ENCODE data around the gene EVA1C. TPM values are rescaled to one million over a fixed set of nuclear protein-coding genes. Genes with fewer than 3 reads are reported as not detected.

EVA1C gene, protein sequence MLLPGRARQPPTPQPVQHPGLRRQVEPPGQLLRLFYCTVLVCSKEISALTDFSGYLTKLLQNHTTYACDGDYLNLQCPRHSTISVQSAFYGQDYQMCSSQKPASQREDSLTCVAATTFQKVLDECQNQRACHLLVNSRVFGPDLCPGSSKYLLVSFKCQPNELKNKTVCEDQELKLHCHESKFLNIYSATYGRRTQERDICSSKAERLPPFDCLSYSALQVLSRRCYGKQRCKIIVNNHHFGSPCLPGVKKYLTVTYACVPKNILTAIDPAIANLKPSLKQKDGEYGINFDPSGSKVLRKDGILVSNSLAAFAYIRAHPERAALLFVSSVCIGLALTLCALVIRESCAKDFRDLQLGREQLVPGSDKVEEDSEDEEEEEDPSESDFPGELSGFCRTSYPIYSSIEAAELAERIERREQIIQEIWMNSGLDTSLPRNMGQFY
- 9.5 and 10.1 TPM in 2 replicates for polyA plus RNA-seq (2012; rRNA removed)
- 9.0 and 9.9 TPM in 2 replicates for polyA plus RNA-seq (2012; cell fraction: cytosol; rRNA removed)
- 11.5 and 12.6 TPM in 2 replicates for polyA plus RNA-seq (2012; cell fraction: nucleus; rRNA removed)

DNA sequence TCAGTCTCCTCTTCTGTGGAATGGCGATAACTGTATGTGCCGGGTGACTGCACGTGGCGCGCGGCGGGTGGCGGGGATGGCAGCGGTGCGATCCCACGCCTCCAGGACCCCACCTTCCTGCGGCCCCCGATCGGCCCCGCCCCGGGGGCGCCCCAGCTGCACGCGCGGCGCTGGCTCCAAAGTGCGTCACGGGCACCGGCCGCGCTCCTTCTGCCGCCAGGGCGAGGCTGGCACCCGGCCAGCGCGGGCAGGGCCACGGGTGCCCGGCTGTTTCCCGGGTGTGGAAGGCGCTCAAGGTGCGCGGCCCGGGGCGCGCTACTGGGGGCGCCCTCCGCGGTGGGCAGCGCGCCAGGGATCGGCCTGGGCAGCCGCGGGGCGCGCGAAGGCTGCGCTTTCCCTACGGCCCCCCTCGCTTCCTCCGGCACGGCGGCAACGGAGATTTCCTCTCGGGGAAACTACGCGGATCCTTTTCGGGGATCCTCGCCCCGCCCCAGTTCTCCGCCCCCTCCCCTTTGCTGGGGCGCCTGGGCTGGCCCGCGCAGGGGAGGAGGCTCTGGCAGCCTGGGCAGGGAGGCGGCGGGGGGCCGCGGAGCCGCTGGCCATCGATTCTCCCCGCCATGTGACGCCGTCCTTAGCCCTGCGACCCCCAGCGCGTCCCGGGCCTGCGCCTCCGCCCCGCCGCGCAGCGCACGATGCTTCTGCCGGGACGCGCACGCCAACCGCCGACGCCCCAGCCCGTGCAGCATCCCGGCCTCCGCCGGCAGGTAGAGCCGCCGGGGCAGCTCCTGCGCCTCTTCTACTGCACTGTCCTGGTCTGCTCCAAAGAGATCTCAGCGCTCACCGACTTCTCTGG lies at the start of gene EVA1C:
EVA1C (plus strand) TSS at position 545 of the 853 bp plus-strand sequence; CDS start at position 693, 148 bp downstream.
- POLR2A ChIA-PET, result interaction anchor here (0.9 kb wide), 1 partner anchor 9 kb away, joined by 3 read pairs; no protein-coding TSS in a partner anchor

More for the DNA sequence above, at the start of gene EVA1C:
- H3K79me2 ChIP-seq (ENCODE audit: insufficient read depth), result peaks cover 47% of the 10 kb centered on the region
- TF ChIP-seq, protein P1, sequence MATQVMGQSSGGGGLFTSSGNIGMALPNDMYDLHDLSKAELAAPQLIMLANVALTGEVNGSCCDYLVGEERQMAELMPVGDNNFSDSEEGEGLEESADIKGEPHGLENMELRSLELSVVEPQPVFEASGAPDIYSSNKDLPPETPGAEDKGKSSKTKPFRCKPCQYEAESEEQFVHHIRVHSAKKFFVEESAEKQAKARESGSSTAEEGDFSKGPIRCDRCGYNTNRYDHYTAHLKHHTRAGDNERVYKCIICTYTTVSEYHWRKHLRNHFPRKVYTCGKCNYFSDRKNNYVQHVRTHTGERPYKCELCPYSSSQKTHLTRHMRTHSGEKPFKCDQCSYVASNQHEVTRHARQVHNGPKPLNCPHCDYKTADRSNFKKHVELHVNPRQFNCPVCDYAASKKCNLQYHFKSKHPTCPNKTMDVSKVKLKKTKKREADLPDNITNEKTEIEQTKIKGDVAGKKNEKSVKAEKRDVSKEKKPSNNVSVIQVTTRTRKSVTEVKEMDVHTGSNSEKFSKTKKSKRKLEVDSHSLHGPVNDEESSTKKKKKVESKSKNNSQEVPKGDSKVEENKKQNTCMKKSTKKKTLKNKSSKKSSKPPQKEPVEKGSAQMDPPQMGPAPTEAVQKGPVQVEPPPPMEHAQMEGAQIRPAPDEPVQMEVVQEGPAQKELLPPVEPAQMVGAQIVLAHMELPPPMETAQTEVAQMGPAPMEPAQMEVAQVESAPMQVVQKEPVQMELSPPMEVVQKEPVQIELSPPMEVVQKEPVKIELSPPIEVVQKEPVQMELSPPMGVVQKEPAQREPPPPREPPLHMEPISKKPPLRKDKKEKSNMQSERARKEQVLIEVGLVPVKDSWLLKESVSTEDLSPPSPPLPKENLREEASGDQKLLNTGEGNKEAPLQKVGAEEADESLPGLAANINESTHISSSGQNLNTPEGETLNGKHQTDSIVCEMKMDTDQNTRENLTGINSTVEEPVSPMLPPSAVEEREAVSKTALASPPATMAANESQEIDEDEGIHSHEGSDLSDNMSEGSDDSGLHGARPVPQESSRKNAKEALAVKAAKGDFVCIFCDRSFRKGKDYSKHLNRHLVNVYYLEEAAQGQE (IDR thresholded peaks at IDR 0.05; ENCODE audit: low read depth, low read length), result no peak
- TF ChIP-seq, protein P2, sequence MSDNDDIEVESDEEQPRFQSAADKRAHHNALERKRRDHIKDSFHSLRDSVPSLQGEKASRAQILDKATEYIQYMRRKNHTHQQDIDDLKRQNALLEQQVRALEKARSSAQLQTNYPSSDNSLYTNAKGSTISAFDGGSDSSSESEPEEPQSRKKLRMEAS (IDR thresholded peaks at IDR 0.05; ENCODE audit: low read depth), result peak; percentile 57
- no peak for TF ChIP-seq SMC3 (IDR thresholded peaks at IDR 0.05; ENCODE audit: low read depth, low read length)
- TF ChIP-seq, protein P3, sequence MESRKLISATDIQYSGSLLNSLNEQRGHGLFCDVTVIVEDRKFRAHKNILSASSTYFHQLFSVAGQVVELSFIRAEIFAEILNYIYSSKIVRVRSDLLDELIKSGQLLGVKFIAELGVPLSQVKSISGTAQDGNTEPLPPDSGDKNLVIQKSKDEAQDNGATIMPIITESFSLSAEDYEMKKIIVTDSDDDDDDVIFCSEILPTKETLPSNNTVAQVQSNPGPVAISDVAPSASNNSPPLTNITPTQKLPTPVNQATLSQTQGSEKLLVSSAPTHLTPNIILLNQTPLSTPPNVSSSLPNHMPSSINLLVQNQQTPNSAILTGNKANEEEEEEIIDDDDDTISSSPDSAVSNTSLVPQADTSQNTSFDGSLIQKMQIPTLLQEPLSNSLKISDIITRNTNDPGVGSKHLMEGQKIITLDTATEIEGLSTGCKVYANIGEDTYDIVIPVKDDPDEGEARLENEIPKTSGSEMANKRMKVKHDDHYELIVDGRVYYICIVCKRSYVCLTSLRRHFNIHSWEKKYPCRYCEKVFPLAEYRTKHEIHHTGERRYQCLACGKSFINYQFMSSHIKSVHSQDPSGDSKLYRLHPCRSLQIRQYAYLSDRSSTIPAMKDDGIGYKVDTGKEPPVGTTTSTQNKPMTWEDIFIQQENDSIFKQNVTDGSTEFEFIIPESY (IDR thresholded peaks at IDR 0.05; ENCODE audit: borderline replicate concordance, low read depth), result no peak
- TF ChIP-seq RFX5 (IDR thresholded peaks at IDR 0.05; ENCODE audit: low read length), result no peak
- TF ChIP-seq CHD2 (IDR thresholded peaks at IDR 0.05; ENCODE audit: low read length, partially characterized antibody), result no peak
- TF ChIP-seq, protein P4, sequence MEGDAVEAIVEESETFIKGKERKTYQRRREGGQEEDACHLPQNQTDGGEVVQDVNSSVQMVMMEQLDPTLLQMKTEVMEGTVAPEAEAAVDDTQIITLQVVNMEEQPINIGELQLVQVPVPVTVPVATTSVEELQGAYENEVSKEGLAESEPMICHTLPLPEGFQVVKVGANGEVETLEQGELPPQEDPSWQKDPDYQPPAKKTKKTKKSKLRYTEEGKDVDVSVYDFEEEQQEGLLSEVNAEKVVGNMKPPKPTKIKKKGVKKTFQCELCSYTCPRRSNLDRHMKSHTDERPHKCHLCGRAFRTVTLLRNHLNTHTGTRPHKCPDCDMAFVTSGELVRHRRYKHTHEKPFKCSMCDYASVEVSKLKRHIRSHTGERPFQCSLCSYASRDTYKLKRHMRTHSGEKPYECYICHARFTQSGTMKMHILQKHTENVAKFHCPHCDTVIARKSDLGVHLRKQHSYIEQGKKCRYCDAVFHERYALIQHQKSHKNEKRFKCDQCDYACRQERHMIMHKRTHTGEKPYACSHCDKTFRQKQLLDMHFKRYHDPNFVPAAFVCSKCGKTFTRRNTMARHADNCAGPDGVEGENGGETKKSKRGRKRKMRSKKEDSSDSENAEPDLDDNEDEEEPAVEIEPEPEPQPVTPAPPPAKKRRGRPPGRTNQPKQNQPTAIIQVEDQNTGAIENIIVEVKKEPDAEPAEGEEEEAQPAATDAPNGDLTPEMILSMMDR (IDR thresholded peaks at IDR 0.05), result no peak; the same call in 1 of the 2 replicates
- no peak for TF ChIP-seq EZH2phosphoT487 (IDR thresholded peaks at IDR 0.05; ENCODE audit: borderline replicate concordance, low read depth)
- no peak for TF ChIP-seq FOSL2 (IDR thresholded peaks at IDR 0.05; ENCODE audit: borderline replicate concordance, low read depth)
- TF ChIP-seq GABPA (IDR thresholded peaks at IDR 0.05; ENCODE audit: low read depth), result no peak
- TF ChIP-seq MEF2A (IDR thresholded peaks at IDR 0.05; ENCODE audit: borderline replicate concordance, low read depth), result no peak
- no peak for TF ChIP-seq POLR2AphosphoS5 (IDR thresholded peaks at IDR 0.05; ENCODE audit: low read depth, low read length)
- no peak for TF ChIP-seq RXRA (IDR thresholded peaks at IDR 0.05; ENCODE audit: borderline replicate concordance, low read depth)
- TF ChIP-seq MXI1 (IDR thresholded peaks at IDR 0.05; ENCODE audit: low read depth, low read length), result no peak
- no peak for TF ChIP-seq SIN3A (IDR thresholded peaks at IDR 0.05; ENCODE audit: borderline replicate concordance, low read depth, low read length)
- no peak for TF ChIP-seq GATA2 (CRISPR knock-in tag; IDR thresholded peaks at IDR 0.05)
- 0 out of 2 replicates have a peak, but pooled peaks have one; percentile 20 for TF ChIP-seq NRF1 (IDR thresholded peaks at IDR 0.05; ENCODE audit: low read depth, low read length)
- TF ChIP-seq TEAD4 (IDR thresholded peaks at IDR 0.05; ENCODE audit: borderline replicate concordance, insufficient read depth), result no peak
- peak; percentile 63 for TF ChIP-seq NFIC (IDR thresholded peaks at IDR 0.05; ENCODE audit: borderline replicate concordance)
- TF ChIP-seq, protein P5, sequence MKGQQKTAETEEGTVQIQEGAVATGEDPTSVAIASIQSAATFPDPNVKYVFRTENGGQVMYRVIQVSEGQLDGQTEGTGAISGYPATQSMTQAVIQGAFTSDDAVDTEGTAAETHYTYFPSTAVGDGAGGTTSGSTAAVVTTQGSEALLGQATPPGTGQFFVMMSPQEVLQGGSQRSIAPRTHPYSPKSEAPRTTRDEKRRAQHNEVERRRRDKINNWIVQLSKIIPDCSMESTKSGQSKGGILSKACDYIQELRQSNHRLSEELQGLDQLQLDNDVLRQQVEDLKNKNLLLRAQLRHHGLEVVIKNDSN (IDR thresholded peaks at IDR 0.05; ENCODE audit: borderline replicate concordance, low read depth), result 0 out of 2 replicates have a peak, but pooled peaks have one; percentile 24
- H3K4me1 ChIP-seq (ENCODE audit: control insufficient read depth in 1 of 2, insufficient read depth in 2 of 2, low read depth in 1 of 2, low read length in 1 of 2), result peaks cover 13% of the 10 kb centered on the region in 2 experiments; a peak in 3 of 4 replicates
- H3K9ac ChIP-seq, result peak within 1 kb of the TSS; percentile 97
- H3K9me2 ChIP-seq, result no peaks in the 10 kb centered on the region
- CTCF ChIA-PET, result interaction anchor here (0.7 to 2.2 kb wide), 7 partner anchors 10 to 196 kb away, joined by 3 to 11 read pairs (median 5); no protein-coding TSS in a partner anchor
- no peaks in the 10 kb centered on the region for H4K20me1 ChIP-seq (ENCODE audit: insufficient read depth)
- H2AFZ ChIP-seq (ENCODE audit: low read depth), result peak within 1 kb of the TSS; percentile 59
- peak within 1 kb of the TSS; percentile 63 to 72 for H3K4me3 ChIP-seq (ENCODE audit: low read depth in 2 of 2, low read length in 1 of 2)
- no peaks in the 10 kb centered on the region for H3K27me3 ChIP-seq (ENCODE audit: insufficient read depth)
- H3K27ac ChIP-seq (ENCODE audit: low read depth in 2 of 2, low read length in 1 of 2), result peak within 1 kb of the TSS in 1 of 2 experiments; percentile 81; a peak in 2 of 4 replicates
- H3K4me2 ChIP-seq, result peak within 1 kb of the TSS; percentile 97
- no peaks in the 10 kb centered on the region for H3K9me3 ChIP-seq
- WGBS (ENCODE audit: low lambda C conversion rate), result no CpG with 5 or more reads among the region's 104 CpGs
- peak; percentile 82 for DNase-seq
- H3F3A ChIP-seq (replicated peaks; ENCODE audit: insufficient read depth), result peaks cover 17% of the 10 kb centered on the region
- no peaks in the 10 kb centered on the region for H3K36me3 ChIP-seq (replicated peaks in 1 of 2; ENCODE audit: control insufficient read depth in 1 of 2, insufficient read depth in 2 of 2, low read length in 1 of 2)
